Parathyroid adenoma (tissue), 2 donors: ENCODE measurements around the gene ARAP1.

Experiments used
- H2AFZ ChIP-seq: fragments of 300-600 bp; sonication (generic); one replicate; pipeline ENCODE4 v1.7.0; 2017; ENCODE audit warnings: antibody characterized with exemption, mild to moderate bottlenecking
- H3K27ac ChIP-seq: fragments of 300-600 bp; sonication (generic); one replicate; pipeline ENCODE4 v1.7.0; 2017
- H3K27me3 ChIP-seq: fragments of 300-600 bp; sonication (generic); one replicate; pipeline ENCODE4 v1.7.0; 2017; ENCODE audit warnings: low read length; ENCODE audit not compliant: control insufficient read depth, insufficient read depth
- H3K36me3 ChIP-seq: fragments of 300-600 bp; sonication (generic); one replicate; pipeline ENCODE4 v1.7.0; 2017; ENCODE audit warnings: low read length; ENCODE audit not compliant: control insufficient read depth, insufficient read depth
- H3K4me1 ChIP-seq: fragments of 300-600 bp; sonication (generic); one replicate; pipeline ENCODE4 v1.7.0; 2017; ENCODE audit warnings: control low read depth
- H3K4me2 ChIP-seq: fragments of 300-600 bp; sonication (generic); one replicate; pipeline ENCODE4 v1.7.0; 2017; ENCODE audit warnings: low read length
- H3K4me3 ChIP-seq: fragments of 300-600 bp; sonication (generic); one replicate; pipeline ENCODE4 v1.7.0; 2017; ENCODE audit warnings: low read depth, low read length
- H3K79me2 ChIP-seq: fragments of 300-600 bp; sonication (generic); one replicate; pipeline ENCODE4 v1.7.0; 2017; ENCODE audit warnings: control low read depth
- H3K9ac ChIP-seq: fragments of 300-600 bp; sonication (generic); one replicate; pipeline ENCODE4 v1.7.0; 2017; ENCODE audit warnings: mild to moderate bottlenecking
- H3K9me3 ChIP-seq: fragments of 300-600 bp; sonication (generic); one replicate; pipeline ENCODE4 v1.7.0; 2017; ENCODE audit warnings: low read length; ENCODE audit not compliant: control insufficient read depth
- TF ChIP-seq, protein P1 (sequence below): fragments of 300-600 bp; sonication (generic); IDR thresholded peaks from one replicate; pipeline ENCODE4 v1.7.0; 2017; ENCODE audit warnings: antibody characterized with exemption, mild to moderate bottlenecking
- donor health status: primary hyperparathyroidism.

Gene ARAP1

DNA sequence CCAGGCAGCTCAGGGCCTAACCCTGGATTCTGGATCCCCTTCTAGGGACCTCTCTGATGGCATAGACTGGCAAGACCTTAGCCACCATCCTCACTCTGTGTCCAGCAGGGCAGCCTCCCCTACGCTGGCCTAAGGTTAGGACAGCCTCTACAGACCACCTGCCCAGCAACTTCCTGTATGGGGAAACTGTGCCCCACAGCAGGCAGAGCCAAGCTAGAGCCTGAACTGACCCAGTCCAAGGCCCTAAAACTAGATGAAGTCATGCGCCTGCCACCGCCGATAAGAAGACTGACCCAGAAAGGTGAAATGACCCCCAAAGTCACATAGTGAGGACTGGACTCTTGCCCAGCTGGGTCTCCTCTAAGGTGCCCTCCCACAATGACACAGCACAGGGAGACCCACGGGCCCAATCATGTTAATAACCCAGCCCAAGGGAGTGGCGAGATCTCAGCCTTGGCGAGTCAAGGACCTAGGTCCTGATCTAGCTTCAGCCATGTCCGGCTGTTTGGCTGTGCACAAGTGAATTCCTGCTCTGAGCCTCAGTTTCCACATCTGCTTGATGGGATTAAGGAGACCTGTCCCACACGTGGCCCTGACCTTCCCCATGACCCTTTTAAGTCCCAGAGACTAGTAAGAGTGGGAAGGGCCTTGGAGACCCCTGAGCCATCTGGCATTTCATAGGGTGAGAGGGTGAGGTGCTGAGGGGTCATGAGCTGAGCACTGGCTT lies 24.1 kb upstream of the ARAP1 start:
- peaks cover 3% of the 10 kb centered on the region for H3K79me2 ChIP-seq
- TF ChIP-seq, protein P1, sequence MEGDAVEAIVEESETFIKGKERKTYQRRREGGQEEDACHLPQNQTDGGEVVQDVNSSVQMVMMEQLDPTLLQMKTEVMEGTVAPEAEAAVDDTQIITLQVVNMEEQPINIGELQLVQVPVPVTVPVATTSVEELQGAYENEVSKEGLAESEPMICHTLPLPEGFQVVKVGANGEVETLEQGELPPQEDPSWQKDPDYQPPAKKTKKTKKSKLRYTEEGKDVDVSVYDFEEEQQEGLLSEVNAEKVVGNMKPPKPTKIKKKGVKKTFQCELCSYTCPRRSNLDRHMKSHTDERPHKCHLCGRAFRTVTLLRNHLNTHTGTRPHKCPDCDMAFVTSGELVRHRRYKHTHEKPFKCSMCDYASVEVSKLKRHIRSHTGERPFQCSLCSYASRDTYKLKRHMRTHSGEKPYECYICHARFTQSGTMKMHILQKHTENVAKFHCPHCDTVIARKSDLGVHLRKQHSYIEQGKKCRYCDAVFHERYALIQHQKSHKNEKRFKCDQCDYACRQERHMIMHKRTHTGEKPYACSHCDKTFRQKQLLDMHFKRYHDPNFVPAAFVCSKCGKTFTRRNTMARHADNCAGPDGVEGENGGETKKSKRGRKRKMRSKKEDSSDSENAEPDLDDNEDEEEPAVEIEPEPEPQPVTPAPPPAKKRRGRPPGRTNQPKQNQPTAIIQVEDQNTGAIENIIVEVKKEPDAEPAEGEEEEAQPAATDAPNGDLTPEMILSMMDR: no peak
- no peaks in the 10 kb centered on the region for H3K9me3 ChIP-seq
- H2AFZ ChIP-seq: no peak overlapping the region
- no peak overlapping the region for H3K27ac ChIP-seq
- H3K9ac ChIP-seq: no peak overlapping the region
- no peaks in the 10 kb centered on the region for H3K36me3 ChIP-seq
- H3K4me2 ChIP-seq: no peak overlapping the region
- no peaks in the 10 kb centered on the region for H3K4me1 ChIP-seq
- no peak overlapping the region for H3K4me3 ChIP-seq
- H3K27me3 ChIP-seq: no peaks in the 10 kb centered on the region

DNA sequence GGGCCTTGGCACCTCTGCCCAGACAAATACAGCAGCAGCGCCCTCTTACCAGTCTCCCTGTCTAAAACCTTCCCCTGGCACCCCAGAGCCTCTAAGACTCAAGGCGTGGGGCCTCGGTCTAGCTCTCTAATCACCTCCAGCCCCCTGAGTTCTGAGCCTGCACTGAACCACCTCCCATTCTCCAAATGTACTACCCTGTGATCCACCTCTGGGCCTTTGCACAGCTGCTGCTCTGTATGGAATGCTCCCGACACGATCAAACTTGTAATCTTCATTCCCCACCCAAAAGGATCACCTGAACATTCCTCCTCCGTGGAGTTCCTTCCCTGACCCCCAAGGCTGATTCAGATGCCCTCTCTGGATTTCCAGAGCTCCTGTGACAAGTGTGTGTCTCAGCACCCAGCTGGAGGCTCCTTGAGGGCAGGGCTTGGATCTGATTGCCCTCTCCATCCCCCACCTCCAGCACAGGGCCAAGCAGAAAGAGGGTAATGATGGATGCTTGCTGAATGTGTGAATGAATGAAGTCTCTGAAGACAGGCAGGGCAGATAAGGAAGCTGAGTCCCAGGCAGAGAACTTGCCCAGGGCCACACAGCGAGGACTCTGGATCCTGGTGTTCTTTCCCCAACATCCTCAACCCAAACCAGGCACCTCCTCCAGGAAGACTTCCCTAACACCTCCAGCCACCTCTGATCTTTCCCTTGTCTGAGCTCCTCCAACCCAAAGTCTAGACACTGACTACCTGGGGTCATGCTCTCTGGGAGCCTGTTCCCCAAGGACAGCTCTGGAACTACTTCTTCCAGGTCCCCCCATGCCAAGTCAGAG lies 23.3 kb upstream of the ARAP1 start:
- H3K27ac ChIP-seq: no peak overlapping the region
- H3K9me3 ChIP-seq: no peaks in the 10 kb centered on the region
- H3K4me1 ChIP-seq: no peaks in the 10 kb centered on the region
- H3K9ac ChIP-seq: no peak overlapping the region
- TF ChIP-seq, protein P1: no peak
- no peaks in the 10 kb centered on the region for H3K36me3 ChIP-seq
- H3K4me3 ChIP-seq: no peak overlapping the region
- no peak overlapping the region for H3K4me2 ChIP-seq
- H3K27me3 ChIP-seq: no peaks in the 10 kb centered on the region
- H2AFZ ChIP-seq: no peak overlapping the region
- H3K79me2 ChIP-seq: peaks cover 1% of the 10 kb centered on the region

DNA sequence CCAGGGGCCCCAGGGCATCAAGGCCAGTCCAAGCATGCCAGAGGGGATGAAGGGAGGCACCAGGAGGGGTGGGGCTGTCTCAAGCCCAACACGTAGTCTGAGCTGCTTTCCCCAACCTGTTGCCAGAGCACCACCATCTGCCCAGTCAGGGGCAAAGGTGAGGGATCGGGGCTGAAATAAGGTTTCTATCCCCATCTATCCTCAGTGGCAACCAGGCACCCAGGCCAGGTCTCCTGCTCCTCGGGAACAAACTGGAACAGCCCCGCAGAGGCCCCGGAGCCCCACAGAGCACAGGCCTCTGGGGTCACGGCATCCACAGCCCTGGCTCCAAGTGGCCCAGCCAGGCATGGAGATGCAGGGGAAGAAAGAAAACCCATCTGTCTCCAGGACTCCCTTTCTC lies 22.3 kb upstream of the ARAP1 start:
- no peaks in the 10 kb centered on the region for H3K9me3 ChIP-seq
- no peak overlapping the region for H3K9ac ChIP-seq
- TF ChIP-seq, protein P1: no peak
- no peaks in the 10 kb centered on the region for H3K36me3 ChIP-seq
- peaks cover 3% of the 10 kb centered on the region for H3K79me2 ChIP-seq
- no peak overlapping the region for H2AFZ ChIP-seq
- no peaks in the 10 kb centered on the region for H3K4me1 ChIP-seq
- H3K27ac ChIP-seq: no peak overlapping the region
- no peaks in the 10 kb centered on the region for H3K27me3 ChIP-seq
- no peak overlapping the region for H3K4me2 ChIP-seq
- H3K4me3 ChIP-seq: no peak overlapping the region

DNA sequence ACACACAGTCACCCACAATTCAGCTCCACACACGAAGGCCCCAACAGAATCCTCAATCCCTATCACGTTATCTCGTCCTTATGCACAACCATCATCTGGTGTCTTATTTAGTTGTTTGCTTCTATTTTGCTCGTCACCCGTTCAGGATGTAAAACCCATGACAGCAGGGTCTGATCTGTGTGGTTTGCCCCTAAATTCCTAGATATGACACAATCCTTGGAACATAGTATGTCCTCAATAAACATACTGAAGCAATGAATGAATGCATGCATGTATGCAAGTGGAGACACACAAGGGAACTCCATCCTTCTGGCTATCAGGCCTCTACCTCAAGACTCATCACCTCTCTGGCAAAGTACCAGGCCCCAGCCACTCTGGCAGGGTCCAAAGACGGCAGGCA lies 21.5 kb upstream of the ARAP1 start:
- no peaks in the 10 kb centered on the region for H3K36me3 ChIP-seq
- no peak overlapping the region for H3K9ac ChIP-seq
- no peaks in the 10 kb centered on the region for H3K4me1 ChIP-seq
- H3K27me3 ChIP-seq: no peaks in the 10 kb centered on the region
- no peak overlapping the region for H3K4me2 ChIP-seq
- H2AFZ ChIP-seq: no peak overlapping the region
- H3K9me3 ChIP-seq: no peaks in the 10 kb centered on the region
- H3K79me2 ChIP-seq: peaks cover 3% of the 10 kb centered on the region
- TF ChIP-seq, protein P1: no peak
- no peak overlapping the region for H3K27ac ChIP-seq
- H3K4me3 ChIP-seq: no peak overlapping the region
